ENCODE data around the gene PPFIBP2. TPM values are rescaled to one million over a fixed set of nuclear protein-coding genes. Genes with fewer than 3 reads are reported as not detected.
A peak's percentile ranks its signal among the peaks of the same experiment; 100 is the strongest.
"Not testable (repeated sequence)": the region's sequence is repeated elsewhere in the genome, so short reads cannot be mapped to it uniquely, and the experiment has no call there.

Gene PPFIBP2
- total and polyA plus RNA-seq, 10 of the 15 experiments (the other 5 are each of a cell fraction or from before 2014, with no cell fraction given) = 17.3 to 56.3 (median 39.2) TPM

DNA sequence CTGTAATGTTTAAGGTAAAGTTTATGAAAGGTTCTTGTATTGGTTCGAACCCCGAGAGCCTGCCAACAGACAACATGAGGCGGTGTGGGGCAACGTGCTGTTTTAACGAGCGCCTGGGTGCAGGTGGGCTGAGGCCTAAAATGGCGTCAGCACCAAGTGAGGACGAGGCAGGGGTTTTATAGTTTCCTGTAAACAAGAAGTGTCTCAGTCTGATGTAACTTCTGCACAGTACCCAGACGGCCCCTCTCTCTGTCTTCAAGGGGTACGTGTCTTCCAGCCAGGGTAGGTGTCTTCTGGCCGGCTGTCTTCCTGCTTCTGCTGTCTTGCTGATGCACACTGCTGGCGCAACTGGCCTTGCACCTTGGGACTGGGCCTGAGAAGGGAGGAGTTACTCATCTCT is 2.7 kb downstream of the PPFIBP2 start (continued):
- TF ChIP-seq ZNF687 (IDR thresholded peaks at IDR 0.05) (peak; percentile 44; the same call in 1 of the 2 replicates), TCF12 (IDR thresholded peaks at IDR 0.05; ENCODE audit: low read depth, low read length) (no peak), FOS (IDR thresholded peaks at IDR 0.05; ENCODE audit: borderline replicate concordance, extremely low read depth, insufficient read length) (no peak), POLR2AphosphoS5 (IDR thresholded peaks at IDR 0.05; ENCODE audit: low read length) (peak; percentile 53; the same call in 1 of the 2 replicates), SIX5 (IDR thresholded peaks at IDR 0.05; ENCODE audit: low read depth, low read length, severe bottlenecking) (no peak)

DNA sequence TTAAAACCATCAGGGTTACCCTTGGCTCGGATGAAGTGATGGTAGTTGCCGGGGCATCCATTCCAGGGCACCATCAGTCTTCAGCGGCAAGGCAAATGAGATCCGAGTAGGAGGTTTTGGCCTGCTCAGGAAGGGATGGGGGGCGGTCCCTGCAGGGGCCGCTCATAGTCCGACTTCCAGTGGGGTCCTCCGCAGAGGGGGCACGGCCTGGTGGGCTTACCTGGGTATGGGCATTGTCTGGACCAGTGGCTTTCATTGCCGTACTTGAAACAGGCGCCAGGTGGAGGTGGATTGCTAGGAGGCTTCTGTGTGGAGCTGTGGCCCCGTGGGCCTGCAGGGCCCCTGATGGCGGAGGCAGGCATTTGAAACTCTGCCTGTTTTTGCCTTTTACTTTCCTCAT is 3.9 kb downstream of the PPFIBP2 start:
- H3K4me2 ChIP-seq (ENCODE audit: control insufficient read depth, insufficient read depth) = peak overlapping the region; percentile 99
- FAIRE-seq; H3K27ac ChIP-seq (ENCODE audit: control insufficient read depth, insufficient read depth); H4K20me1 ChIP-seq (ENCODE audit: control insufficient read depth, insufficient read depth); RAD21 ChIA-PET (ENCODE audit: unreplicated experiment); H2AFZ ChIP-seq (ENCODE audit: control insufficient read depth, low read depth, low read length); BruUV-seq (replicated peaks); H3K9ac ChIP-seq (ENCODE audit: control insufficient read depth, insufficient read depth, low read length); H3K27me3 ChIP-seq (replicated peaks in 1 of 2; ENCODE audit: control insufficient read depth in 2 of 2, insufficient read depth in 2 of 2, low read length in 1 of 2); H3K9me3 ChIP-seq (replicated peaks; ENCODE audit: control insufficient read depth, insufficient read depth, low read length); ATAC-seq; DNase-seq (ENCODE audit: low read depth, low spot score); H3K36me3 ChIP-seq (ENCODE audit: control insufficient read depth in 2 of 2, insufficient read depth in 2 of 2, low read length in 1 of 2): not testable (repeated sequence)
- 96% methylated on average over 13 of the region's 13 CpGs for WGBS (ENCODE audit: insufficient coverage, insufficient replicate concordance, low lambda C conversion rate, missing lambda C conversion rate)
- ChIA-PET CTCF (interaction anchor here (0.7 to 5.2 kb wide), 3 partner anchors 31 to 904 kb away, joined by 3 to 28 read pairs (median 21); no protein-coding TSS in a partner anchor), SMC1A (ENCODE audit: uncharacterized antibody, unreplicated experiment) (interaction anchor here (1.5 to 6.0 kb wide), 3 partner anchors 31 to 45 kb away, joined by 3 to 60 read pairs (median 21); no protein-coding TSS in a partner anchor), POLR2A (interaction anchor here (1.2 kb wide), 1 partner anchor 16 kb away, joined by 3 read pairs; no protein-coding TSS in a partner anchor)
- peaks cover 35% of the 10 kb centered on the region for H3K4me1 ChIP-seq (ENCODE audit: control insufficient read depth, insufficient read depth, low read length)
- H3K4me3 ChIP-seq = peak overlapping the region; percentile 92
- TF ChIP-seq MLLT1 (IDR thresholded peaks at IDR 0.05) = peak; percentile 85
- H3K79me2 ChIP-seq (ENCODE audit: control insufficient read depth, insufficient read depth, low read length) = peaks cover 95% of the 10 kb centered on the region
- intact Hi-C loops (cut with micrococcal nuclease; ENCODE audit: unreplicated experiment) (loop anchor here (10.0 kb wide), 1 partner anchor 773 kb away; no protein-coding TSS in a partner anchor), in situ Hi-C loops (cut with MboI) (loop anchor here (25.0 kb wide), 1 partner anchor 1830 kb away; the partner anchor contains the start of genes TRIM22 and TRIM5)

Measured in GM12878 (cell line).